ENCODE results near the gene PBX3. TPM values are rescaled to one million over a fixed set of nuclear protein-coding genes. Genes with fewer than 3 reads are reported as not detected.
A peak's percentile ranks its signal among the peaks of the same experiment; 100 is the strongest.

PBX3 gene
- polyA plus RNA-seq, 1 donor (not counting 4 experiments of a cell fraction or from before 2014, with no cell fraction given): 26.3 TPM

DNA sequence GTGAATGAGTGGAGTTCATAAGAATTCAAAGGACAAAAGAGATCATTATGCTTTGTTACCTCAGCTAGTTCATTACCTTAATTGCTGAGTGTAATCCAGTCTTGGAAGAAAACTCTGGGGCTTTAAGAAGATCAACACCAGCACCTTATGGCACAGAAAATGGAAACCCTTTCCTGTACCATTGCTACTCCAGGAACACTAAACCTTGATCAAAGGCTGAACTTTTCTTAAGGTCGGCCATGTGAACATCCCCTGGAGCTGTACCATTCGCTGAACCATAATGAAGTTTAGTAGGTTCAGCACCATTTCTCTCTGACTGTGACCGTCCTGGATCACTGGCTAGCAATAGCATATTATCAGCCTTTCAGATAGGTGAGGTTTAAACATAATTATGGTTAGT lies 97.4 kb downstream of the PBX3 start:
- Histone ChIP-seq H2AFZ (ENCODE audit: control insufficient read depth, low read length) (no peak overlapping the region), H3K9me1 (ENCODE audit: control insufficient read depth, extremely low read depth, insufficient read depth, low read length) (no peaks in the 10 kb centered on the region), H3K36me3 (ENCODE audit: control insufficient read depth in 2 of 2, extremely low read depth in 1 of 2, insufficient read depth in 2 of 2, low read length in 2 of 2) (no peaks in the 10 kb centered on the region), H3K79me2 (ENCODE audit: control insufficient read depth, insufficient read depth, low read length) (peaks cover 24% of the 10 kb centered on the region), H4K20me1 (ENCODE audit: control insufficient read depth, extremely low read depth, insufficient read depth, low read length) (no peaks in the 10 kb centered on the region), H3K4me1 (ENCODE audit: control insufficient read depth, extremely low read depth, insufficient read depth, low read length) (no peaks in the 10 kb centered on the region), H3K9ac (ENCODE audit: control insufficient read depth, extremely low read depth, insufficient read depth, low read length) (no peak overlapping the region), H3K9me3 (ENCODE audit: control insufficient read depth, low read depth, low read length) (no peaks in the 10 kb centered on the region), H3K4me2 (ENCODE audit: control insufficient read depth, extremely low read depth, insufficient read depth, low read depth, low read length) (no peak overlapping the region), H3K27me3 (ENCODE audit: control insufficient read depth, extremely low read depth, insufficient read depth, low read length) (no peaks in the 10 kb centered on the region), H3K27ac (ENCODE audit: control insufficient read depth, insufficient read depth, low read length) (no peak overlapping the region), H3K4me3 (ENCODE audit: control insufficient read depth in 2 of 3, extremely low read depth in 1 of 3, insufficient read depth in 2 of 3, low read depth in 1 of 3, low read length in 3 of 3) (no peak overlapping the region)
- DNase-seq (ENCODE audit: low read depth, low spot score) (no peak), FAIRE-seq (no peak)
- dilution Hi-C loops (cut with MboI; ENCODE audit: extremely low pct_ligation_motif_present, low sequenced_read_pairs): no loop called here
- no peak for TF ChIP-seq EZH2 (IDR thresholded peaks at IDR 0.05; ENCODE audit: low read length)
- TF ChIP-seq, protein P1, sequence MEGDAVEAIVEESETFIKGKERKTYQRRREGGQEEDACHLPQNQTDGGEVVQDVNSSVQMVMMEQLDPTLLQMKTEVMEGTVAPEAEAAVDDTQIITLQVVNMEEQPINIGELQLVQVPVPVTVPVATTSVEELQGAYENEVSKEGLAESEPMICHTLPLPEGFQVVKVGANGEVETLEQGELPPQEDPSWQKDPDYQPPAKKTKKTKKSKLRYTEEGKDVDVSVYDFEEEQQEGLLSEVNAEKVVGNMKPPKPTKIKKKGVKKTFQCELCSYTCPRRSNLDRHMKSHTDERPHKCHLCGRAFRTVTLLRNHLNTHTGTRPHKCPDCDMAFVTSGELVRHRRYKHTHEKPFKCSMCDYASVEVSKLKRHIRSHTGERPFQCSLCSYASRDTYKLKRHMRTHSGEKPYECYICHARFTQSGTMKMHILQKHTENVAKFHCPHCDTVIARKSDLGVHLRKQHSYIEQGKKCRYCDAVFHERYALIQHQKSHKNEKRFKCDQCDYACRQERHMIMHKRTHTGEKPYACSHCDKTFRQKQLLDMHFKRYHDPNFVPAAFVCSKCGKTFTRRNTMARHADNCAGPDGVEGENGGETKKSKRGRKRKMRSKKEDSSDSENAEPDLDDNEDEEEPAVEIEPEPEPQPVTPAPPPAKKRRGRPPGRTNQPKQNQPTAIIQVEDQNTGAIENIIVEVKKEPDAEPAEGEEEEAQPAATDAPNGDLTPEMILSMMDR (optimal IDR thresholded peaks at IDR 0.05 in 1 of 3, IDR thresholded peaks at IDR 0.05 in 1 of 3, conservative IDR thresholded peaks at IDR 0.05 in 1 of 3; ENCODE audit: extremely low read depth in 1 of 3, insufficient read depth in 2 of 3, low read length in 3 of 3): no peak

DNA sequence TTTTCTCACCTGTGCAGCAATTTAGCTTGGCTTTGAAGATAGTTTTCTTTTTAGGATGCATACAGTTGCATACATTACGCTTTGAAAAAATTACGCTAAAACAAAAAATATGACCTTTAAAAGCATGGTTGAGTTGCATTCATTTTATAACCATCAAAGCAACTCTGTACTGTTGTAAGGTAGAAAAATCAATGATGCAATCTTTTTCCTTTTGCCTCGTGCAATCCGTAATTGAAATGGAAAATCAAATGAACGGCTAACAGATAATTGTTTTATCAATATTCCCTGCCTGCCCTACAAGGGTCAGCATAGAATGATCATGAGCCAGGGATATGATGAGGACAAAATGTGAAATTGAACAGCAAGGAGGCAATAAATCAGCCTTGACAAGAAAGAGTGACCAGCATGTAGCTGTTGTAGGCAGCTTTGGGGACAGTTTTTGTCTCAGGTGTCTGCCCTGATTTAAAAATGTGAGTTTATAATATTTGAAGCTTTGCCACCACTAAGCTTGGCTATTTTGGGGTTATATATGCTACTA lies 98.2 kb downstream of the PBX3 start:
- no peaks in the 10 kb centered on the region for H3K9me1 ChIP-seq (ENCODE audit: control insufficient read depth, extremely low read depth, insufficient read depth, low read length)
- H3K79me2 ChIP-seq (ENCODE audit: control insufficient read depth, insufficient read depth, low read length): peaks cover 24% of the 10 kb centered on the region
- DNase-seq (ENCODE audit: low read depth, low spot score) (no peak), FAIRE-seq (peak; percentile 44)
- no peaks in the 10 kb centered on the region for H3K4me1 ChIP-seq (ENCODE audit: control insufficient read depth, extremely low read depth, insufficient read depth, low read length)
- H3K36me3 ChIP-seq (ENCODE audit: control insufficient read depth in 2 of 2, extremely low read depth in 1 of 2, insufficient read depth in 2 of 2, low read length in 2 of 2): no peaks in the 10 kb centered on the region
- no peaks in the 10 kb centered on the region for H3K27me3 ChIP-seq (ENCODE audit: control insufficient read depth, extremely low read depth, insufficient read depth, low read length)
- no peaks in the 10 kb centered on the region for H3K9me3 ChIP-seq (ENCODE audit: control insufficient read depth, low read depth, low read length)
- H3K4me2 ChIP-seq (ENCODE audit: control insufficient read depth, extremely low read depth, insufficient read depth, low read depth, low read length): no peak overlapping the region
- no peak overlapping the region for H3K4me3 ChIP-seq (ENCODE audit: control insufficient read depth in 2 of 3, extremely low read depth in 1 of 3, insufficient read depth in 2 of 3, low read depth in 1 of 3, low read length in 3 of 3)
- no peak overlapping the region for H2AFZ ChIP-seq (ENCODE audit: control insufficient read depth, low read length)
- no peak overlapping the region for H3K27ac ChIP-seq (ENCODE audit: control insufficient read depth, insufficient read depth, low read length)
- no peak overlapping the region for H3K9ac ChIP-seq (ENCODE audit: control insufficient read depth, extremely low read depth, insufficient read depth, low read length)
- no peaks in the 10 kb centered on the region for H4K20me1 ChIP-seq (ENCODE audit: control insufficient read depth, extremely low read depth, insufficient read depth, low read length)
- TF ChIP-seq EZH2 (IDR thresholded peaks at IDR 0.05; ENCODE audit: low read length): no peak
- TF ChIP-seq, protein P1 (optimal IDR thresholded peaks at IDR 0.05 in 1 of 3, IDR thresholded peaks at IDR 0.05 in 1 of 3, conservative IDR thresholded peaks at IDR 0.05 in 1 of 3; ENCODE audit: extremely low read depth in 1 of 3, insufficient read depth in 2 of 3, low read length in 3 of 3): no peak
- dilution Hi-C loops (cut with MboI; ENCODE audit: extremely low pct_ligation_motif_present, low sequenced_read_pairs): no loop called here
